Renal pelvis (tissue), 4 donors: Measurements from ENCODE around the gene MTHFD1L. TPM values are rescaled to one million over a fixed set of nuclear protein-coding genes. Genes with fewer than 3 reads are reported as not detected.

Experiments used
- DNase-seq: peaks from one replicate; pipeline ENCODE4 v3.0.0-alpha.2; 2013
- polyA plus RNA-seq, 3 donors: library from polyadenylated mRNA; unstranded; fragments of 120-200 nt; gene quantifications; one replicate each; pipeline ENCODE4 v1.2.1, GENCODE V29; 2013; ENCODE audit not compliant: insufficient read length in 3 of 3

Gene MTHFD1L
- polyA plus RNA-seq, 3 donors, result 14.7 to 17.6 (median 16.9) TPM

DNA sequence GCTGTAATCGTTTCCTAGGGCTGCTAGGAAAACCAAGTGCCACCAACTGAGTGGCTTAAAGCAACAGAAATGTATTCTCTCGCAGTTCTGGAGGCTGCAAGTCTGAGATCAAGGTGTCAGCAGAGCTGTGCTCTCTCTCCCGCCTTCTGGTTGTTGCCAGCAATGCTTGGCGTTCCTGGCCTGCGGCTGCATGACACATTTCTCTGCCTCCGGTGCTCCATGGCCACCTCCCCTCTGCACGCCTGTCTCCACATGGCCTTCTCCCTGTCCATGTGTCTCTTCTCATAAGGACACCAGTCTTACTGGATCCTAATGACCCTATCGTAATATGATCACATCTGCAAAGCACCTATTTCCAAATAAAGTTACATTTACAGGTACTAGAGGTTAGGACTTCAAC is 282.6 kb downstream of the MTHFD1L start:
- no peak for DNase-seq

DNA sequence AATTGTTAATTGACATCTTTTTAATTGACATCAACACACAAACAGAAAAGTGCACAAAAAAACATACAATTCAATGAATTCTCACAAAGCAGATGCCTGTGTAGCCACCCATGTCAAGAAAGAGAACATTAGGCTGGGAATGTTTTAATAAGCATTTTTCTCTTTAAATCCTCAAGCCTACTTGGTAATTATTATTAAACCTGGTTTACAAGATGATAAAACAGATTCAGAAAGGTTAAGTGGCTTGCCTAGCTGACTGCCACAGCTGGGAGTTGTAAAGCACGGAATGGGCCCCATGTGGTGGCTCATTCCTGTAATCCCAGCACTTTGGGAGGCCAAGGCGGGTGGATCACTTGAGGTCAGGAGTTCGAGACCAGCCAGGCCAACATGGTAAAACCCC is 284.3 kb downstream of the MTHFD1L start:
- DNase-seq, result no peak
